GM12872 (cell line): Measurements from ENCODE around the gene LGR5.

Experiments used
- TF ChIP-seq, protein P1 (sequence below): IDR thresholded peaks from 3 replicates; pipeline ENCODE4 v1.5.1; 2011; ENCODE audit warnings: low read depth, mild to moderate bottlenecking, low read length, moderate library complexity; ENCODE audit not compliant: insufficient read depth

The LGR5 gene

DNA sequence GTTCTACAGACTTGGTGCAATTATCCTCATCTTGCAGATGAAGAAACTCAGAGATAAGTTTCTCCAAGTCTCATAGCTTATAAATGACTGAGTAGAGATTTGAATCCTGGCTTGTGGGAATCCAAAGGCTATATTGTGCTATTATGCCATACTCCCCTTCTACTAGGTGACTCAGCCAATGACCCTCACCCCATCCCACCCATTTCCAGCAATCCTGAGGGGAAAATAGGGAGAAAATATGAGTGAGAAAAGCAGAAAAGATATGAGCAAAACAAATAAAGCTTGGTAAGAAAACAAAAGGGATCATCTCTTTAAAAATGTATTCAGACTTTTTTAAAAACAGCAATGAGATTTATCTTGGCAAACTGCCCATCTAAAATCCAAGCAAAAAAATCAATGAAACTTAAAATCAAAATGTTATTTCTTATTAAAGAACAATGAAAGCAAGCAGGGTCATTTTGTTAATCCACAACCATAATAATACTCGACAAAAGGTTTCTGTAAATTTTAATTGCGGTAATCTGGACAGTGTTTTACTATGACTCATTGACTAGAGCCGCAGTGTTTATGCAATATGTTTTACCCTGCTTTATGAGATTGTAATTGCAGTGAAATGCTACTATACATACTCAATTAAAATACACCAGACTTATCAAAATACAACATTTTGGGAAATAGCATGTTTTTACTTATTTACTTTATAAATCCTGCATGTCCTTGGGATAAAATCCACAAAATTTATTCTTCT, 13.1 kb upstream of the LGR5 start:
- TF ChIP-seq, protein P1, sequence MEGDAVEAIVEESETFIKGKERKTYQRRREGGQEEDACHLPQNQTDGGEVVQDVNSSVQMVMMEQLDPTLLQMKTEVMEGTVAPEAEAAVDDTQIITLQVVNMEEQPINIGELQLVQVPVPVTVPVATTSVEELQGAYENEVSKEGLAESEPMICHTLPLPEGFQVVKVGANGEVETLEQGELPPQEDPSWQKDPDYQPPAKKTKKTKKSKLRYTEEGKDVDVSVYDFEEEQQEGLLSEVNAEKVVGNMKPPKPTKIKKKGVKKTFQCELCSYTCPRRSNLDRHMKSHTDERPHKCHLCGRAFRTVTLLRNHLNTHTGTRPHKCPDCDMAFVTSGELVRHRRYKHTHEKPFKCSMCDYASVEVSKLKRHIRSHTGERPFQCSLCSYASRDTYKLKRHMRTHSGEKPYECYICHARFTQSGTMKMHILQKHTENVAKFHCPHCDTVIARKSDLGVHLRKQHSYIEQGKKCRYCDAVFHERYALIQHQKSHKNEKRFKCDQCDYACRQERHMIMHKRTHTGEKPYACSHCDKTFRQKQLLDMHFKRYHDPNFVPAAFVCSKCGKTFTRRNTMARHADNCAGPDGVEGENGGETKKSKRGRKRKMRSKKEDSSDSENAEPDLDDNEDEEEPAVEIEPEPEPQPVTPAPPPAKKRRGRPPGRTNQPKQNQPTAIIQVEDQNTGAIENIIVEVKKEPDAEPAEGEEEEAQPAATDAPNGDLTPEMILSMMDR: no peak

DNA sequence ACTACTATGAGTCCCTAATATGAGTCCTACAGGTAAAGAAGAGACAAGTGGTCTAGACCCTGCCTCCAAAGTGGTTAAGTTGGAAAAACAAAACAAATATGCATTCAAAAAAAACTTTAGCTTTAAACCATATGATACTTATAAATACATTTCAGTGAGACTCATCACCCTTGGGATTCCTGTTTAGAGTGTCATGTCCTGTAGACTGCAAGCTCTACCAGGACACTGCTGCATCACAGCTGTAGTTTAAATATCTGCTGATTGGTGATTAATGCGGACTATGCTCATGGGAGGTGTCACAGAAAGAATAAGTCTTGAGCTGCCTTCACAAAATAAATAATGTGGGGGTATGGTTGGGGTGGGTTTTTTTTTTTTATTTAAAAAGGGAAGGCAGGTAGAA, 8.8 kb upstream of the LGR5 start:
- TF ChIP-seq, protein P1: no peak

DNA sequence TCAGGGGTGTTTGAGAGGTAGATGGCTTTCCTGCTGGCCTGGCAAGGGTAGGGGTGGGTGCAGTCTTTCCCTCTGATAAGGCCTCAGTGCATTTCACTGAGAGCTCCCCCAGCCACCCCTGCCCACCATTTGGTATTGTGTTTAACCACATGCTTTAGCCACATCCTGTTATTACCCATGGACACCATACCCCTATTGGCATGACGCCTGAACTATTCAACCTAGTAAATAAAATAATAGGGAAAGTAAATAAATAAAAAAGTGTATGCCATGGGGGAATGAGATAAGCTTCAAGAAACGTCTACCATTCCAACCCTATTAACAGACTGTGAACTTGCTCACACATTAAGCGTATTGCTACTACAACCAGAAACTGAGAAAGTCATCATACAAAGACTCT, 7.6 kb upstream of the LGR5 start:
- TF ChIP-seq, protein P1: no peak

DNA sequence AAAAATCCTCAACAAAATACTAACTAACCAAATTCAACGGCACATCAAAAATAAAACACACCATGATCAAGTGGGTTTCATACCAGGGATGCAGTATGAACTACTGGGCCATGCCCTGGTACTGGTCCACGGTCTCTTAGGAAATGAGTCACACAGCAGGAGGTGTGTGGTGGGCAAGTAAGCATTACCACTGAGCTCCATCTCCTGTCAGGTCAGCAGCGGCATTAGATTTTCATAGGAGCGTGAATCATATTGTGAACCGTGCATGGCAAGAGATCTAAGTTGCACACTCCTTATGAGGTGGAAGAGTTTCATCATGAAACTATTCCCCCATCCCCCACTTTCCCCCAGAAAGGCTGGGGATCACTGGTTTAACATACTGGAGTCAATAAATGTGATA, 6.7 kb upstream of the LGR5 start:
- TF ChIP-seq, protein P1: no peak

DNA sequence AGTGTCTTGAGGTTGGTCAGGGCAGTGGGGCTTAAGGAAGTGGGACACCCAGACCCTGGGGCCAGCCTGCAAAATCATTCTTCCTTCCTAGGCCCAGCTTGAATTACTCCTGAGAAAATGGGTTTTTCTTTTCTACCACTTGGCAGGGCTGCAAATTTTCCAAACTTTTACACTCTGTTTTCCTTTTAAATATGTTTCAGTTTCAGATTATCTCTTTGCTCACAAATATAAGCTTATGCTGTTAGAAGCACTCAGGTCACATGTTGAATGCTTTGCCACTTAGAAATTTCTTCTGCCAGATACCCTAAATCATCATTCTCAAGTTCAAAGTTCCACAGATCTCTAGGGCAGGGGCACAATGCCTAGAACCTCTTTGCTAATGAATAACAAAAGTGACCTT, 2.9 kb upstream of the LGR5 start:
- TF ChIP-seq, protein P1: no peak

DNA sequence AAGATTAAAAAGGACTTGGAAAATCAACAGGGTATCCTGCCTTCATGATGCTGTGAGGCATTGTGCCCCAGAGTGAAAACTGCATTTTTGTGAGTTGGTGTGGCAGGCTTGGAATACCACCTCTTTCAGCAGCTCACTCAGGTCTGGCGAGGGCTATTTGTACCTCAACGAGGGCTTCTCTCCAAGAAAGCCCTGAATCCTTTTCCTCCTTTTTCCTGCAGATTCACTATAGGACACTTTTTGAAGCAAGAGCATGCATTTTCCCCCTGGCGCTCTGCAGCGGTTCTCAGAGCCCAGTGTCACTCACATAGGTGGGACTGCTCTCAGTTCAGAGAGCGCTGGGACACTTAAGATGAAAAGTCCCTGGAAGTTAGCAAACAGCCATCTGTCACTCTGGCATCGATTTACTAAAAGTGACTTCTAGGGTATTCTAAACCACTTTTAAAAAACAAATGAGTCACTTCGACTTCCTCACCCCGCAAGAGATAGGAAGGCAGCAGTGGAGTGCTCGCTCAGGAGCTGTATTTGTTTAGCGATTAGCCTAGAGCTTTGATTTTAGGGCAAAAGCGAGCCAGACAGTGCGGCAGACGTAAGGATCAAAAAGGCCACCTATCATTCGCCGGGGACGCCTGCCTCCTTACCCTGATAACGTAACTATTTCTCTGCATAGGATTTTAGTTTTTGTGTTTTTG, 782 bp upstream of the LGR5 start:
- TF ChIP-seq, protein P1: no peak

DNA sequence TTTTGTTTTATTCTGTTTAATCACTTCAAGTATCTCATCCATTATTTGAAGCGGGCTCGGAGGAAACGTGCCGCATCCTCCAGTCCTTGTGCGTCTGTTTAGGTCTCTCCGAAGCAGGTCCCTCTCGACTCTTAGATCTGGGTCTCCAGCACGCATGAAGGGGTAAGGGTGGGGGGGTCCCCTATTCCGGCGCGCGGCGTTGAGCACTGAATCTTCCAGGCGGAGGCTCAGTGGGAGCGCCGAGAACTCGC, 311 bp upstream of the LGR5 start:
- TF ChIP-seq, protein P1: no peak
